HG03432 (cell line): ENCODE data around the gene MYCBP2.
A peak's percentile ranks its signal among the peaks of the same experiment; 100 is the strongest.
"Not testable (repeated sequence)": the region's sequence is repeated elsewhere in the genome, so short reads cannot be mapped to it uniquely, and the experiment has no call there.

Source experiments
- ATAC-seq: cut with Tn5 transposase; IDR thresholded peaks from one replicate; pipeline ENCODE4 v1.9.1; 2021; ENCODE audit warnings: mild to moderate bottlenecking, moderate library complexity; ENCODE audit not compliant: unreplicated experiment

The MYCBP2 gene

GRCh38 chr13:77326905-77327604 lies at the start of gene MYCBP2:
TSS of gene MYCBP2 (minus strand) at chr13:77327094. CDS start at chr13:77326775, 319 bp downstream.
- peak; percentile 65 for ATAC-seq

DNA sequence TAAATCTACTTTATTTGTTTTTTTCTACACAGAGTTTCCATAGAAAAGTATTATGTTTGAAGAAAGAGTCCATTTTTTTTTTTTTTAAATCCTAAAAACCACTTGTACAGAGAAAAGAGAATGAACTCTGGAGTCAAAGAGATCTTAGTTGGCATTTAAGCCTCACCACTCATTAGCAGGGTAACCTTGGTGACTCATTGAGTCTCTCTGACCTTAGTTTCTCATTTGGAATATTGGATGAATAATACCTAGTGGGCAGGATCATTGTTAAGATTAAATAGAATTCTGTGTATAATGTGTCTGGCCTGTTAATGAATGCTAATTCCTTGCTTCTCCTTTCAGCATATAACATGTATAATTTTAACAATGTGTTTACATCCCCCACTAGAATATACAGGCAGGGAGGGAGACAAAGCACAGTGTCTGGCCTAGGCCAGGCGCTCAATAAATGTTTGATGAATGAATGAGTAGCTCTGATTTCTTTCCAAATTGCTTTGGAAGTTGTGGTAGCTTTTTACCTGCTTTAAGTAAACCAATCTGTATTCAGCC lies 48.7 kb upstream of the MYCBP2 start:
- no peak for ATAC-seq

DNA sequence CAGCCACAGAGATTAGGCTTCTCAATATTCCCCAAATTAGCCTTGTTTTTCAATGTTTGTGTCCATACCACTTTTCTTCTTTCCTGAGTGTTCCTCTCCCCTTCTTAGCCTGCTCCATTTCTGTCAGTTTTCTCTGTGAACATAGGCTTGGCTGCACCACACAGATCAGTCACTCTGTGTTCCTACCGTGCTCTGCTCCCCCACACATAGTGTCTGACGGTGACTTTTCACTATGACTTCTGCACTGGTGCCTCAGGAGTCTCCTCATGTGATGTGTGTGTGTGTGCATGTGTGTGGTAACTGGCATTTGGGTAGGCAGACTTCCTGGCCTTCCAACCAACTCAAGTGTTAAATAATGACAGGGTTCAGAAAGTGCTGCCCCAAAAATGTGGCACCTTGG lies 47.9 kb upstream of the MYCBP2 start:
- ATAC-seq: no peak

GRCh38 chr13:77374339-77374738 lies 47.4 kb upstream of the MYCBP2 start:
- no peak for ATAC-seq

DNA sequence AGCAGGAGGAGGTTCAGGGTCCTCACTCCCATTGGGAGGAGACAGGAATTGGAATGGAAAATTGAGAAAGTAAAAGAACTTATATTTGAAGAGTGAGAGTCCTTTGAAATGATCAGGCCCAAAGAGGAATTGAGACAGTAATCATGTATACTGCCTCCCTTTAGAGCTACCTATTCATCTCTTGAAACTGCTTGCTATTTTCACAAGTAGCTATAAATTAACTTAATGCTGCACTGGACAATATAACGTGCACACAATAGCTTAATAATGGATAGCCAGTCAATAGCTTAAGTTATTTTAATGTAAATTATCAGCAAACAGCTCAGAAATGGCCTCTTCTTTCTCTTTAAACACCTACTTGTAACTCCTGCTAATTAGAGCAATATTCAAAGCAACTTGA lies 46.6 kb upstream of the MYCBP2 start:
- ATAC-seq: no peak

- ATAC-seq: no peak
These were observed 45.4 kb upstream of the MYCBP2 start for GRCh38 chr13:77372275-77372674.

DNA sequence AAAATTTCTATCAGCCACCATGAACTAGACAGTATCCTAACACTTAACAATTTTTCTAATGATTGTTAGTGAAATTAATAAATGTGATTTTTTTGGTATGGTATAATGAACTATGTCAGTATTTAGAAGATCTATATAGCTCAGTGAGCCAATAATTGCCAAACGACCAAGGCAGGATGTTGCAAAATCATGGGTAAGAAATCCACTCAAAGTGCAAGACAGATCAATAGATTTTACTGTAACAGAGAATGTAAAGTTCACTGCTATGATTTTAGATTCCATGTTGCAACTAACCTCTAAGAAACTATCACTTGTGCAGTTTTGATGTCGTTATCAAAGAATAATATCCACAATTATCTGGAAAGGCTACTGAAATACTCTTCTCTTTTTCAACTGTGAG lies 44.0 kb upstream of the MYCBP2 start:
- ATAC-seq: no peak

DNA sequence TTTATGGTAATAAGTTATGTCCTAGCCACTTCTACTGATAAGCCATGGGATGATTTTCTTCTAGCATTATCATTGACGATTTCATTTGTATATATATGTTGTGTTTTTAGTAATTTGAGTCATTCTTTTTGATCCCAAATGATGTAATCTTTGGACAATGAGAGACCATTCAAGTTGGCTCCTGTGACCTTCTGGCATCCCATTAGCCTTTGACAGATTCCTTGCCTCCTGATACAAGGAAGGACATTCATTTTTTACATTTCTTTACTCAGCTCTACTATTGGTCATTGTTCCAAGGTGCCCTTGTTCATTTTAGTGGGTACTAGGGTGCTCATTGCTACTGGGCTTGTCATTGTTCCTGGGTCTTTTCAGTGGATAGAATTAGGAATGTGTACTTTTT lies 35.3 kb upstream of the MYCBP2 start:
- no peak for ATAC-seq

DNA sequence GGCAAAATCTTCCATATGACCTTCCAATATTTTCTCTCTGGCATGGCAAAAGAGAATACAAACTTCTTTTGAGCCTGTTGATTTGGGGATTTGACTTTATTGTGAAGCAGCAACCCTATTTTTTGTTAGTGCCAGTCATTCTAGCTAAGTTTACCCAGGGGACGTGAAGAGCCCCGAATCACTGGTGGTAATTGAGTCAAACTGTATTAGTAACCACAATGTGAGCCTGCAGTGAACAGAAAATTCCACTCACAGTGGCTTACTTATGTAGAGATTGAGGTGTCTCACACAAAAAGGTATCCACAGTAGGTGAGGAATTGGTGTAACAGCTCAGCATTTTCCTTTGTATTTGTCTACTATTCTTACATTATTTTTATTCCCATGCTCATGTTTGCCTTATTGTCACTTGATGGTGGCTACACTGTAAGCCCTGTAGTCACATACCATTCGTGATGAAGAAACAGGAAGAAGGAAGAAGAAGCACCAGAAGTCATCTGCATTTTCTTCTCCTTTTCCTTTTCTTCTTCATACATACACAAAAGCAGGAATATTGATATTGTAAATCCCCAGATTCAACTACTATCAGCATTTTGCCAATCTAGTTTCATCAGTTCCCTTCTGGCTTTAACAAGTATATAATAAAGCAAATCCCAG lies 33.3 kb upstream of the MYCBP2 start:
- ATAC-seq: peak; percentile 53

- no peak for ATAC-seq
These were observed 32.3 kb upstream of the MYCBP2 start for GRCh38 chr13:77359171-77359570.

GRCh38 chr13:77358001-77358400 lies 31.1 kb upstream of the MYCBP2 start:
- no peak for ATAC-seq

DNA sequence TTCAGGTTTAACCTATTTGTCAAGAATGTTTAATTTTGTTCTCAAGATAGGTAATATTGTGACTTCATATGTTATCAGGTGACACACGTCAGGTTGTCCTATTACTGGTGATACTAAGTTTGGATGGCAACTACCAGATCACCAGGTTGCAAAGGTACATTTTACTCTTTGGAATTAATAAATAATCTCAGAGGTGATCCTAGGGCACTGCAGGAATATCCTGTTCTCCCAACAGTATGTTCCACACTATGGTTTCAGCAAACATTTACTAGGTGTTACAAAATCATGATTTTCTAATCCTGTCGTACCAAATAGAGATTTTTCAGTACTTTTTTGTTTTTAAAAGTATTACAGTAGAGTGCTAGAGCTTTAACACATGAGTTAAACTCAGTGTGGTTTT lies 29.3 kb upstream of the MYCBP2 start:
- no peak for ATAC-seq

DNA sequence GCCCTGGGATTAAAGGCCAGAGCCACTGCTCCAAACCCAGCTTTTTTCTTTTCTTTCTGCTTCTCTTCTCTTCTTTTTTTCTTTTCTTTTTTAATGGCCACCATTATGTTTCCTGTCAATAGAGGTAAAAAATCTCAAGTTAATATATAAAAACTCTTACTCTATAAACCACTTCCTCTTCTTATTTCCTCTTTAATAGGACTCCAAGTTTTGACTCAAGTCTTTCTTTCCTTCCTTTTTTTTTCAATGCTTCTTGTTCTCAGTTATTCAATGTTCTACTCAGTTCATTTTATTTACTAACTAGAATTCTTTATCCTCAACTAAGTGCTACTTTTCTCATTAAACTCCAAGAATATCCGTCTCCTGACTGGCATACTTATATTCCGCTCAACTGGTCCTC lies 27.1 kb upstream of the MYCBP2 start:
- ATAC-seq: peak; percentile 48

- no peak for ATAC-seq
These were observed 24.4 kb upstream of the MYCBP2 start for GRCh38 chr13:77351315-77351714.

DNA sequence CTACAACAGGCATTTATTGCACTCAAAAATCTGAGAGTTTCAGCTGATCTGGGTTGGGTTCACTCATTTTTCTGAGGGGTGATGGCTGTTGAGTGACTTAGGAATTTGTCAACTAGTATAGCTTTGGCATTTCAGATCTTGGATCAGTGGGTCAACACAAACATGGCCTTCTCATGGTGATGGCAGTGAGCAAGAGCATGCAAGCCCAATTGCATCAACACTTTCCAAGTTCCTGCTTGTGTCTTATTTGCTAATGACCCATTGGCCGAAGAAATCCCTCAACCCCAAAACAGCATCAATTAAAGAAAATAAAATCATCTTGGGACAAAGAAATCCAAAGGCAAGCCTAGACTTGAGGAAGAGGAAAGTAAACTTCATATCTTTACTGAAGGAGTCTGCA lies 23.9 kb upstream of the MYCBP2 start:
- ATAC-seq: no peak

DNA sequence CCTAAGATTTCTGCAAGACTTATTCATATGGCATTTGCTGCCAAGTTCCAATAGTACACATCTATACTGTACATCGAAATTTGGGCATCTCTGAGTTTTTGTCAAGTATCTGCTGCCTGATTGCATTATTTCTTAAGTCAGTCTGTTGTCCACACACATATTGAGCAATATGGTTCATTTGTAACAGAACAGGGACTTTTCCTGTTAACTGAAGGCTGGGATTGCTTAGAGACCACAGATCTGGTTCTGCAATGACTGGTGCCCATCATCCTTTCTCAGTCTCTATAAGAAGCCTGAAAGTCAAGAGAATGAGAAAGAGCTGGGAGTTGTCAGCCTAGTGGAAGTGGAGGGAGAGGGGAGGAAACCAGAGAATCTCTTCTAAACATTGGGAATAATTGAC lies 22.5 kb upstream of the MYCBP2 start:
- no peak for ATAC-seq

DNA sequence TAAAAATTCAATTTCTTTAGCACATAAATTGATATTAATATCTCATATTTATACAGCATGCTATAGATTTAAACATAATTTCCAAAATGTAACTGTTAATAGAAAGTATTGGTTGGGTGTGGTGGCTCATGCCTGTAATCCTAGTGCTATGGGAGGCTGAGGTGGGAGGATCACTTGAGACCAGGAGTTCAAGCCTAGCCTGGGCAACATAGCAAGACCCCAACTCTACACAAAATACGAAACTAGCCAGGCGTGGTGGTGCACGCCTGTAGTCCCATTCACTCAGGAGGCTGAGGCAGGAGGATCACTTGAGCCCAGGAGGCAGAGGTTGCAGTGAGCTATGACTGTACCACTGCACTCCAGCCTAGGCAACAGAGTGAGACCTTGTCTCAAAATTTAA lies 20.5 kb upstream of the MYCBP2 start:
- not testable (repeated sequence) for ATAC-seq

DNA sequence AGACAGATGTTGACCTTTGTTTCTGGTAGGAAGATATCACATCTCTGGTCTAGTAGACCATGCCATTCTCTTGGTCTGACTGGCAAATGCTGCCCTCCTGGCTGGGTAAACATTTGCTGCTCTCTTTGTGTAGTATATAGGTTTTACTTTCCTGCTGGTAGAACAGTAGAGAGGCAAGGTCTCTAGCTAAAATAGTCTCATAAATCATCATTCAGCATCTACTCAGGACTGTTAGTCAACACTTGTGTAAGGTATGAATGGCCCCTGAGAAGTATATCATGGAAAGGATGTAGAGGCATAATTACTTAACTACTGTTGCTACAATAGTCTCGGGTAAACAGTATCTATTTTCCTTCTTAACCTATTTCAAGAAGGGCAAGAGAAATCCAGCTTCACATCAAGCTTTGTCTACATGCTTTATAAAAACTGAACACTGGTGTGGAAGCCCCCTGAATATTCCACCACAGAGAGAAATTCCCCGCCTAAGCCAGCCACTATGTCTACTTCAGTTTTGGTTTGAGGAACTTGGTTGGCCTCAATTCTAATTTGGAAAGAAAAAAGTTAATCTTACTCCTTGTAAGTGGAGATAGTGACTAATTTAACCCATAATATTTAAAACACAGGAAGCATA lies 18.4 kb upstream of the MYCBP2 start:
- peak; percentile 70 for ATAC-seq

GRCh38 chr13:77343841-77344240 lies 16.9 kb upstream of the MYCBP2 start:
- no peak for ATAC-seq

- peak; percentile 69 for ATAC-seq
These were observed 12.5 kb upstream of the MYCBP2 start for GRCh38 chr13:77339408-77339807.

- peak; percentile 70 for ATAC-seq
These were observed 12.1 kb upstream of the MYCBP2 start for GRCh38 chr13:77338961-77339401.

- peak; percentile 36 for ATAC-seq
These were observed 11.4 kb upstream of the MYCBP2 start for GRCh38 chr13:77338329-77338728.
